ENCODE measurements around the gene AOPEP.

The AOPEP gene

DNA sequence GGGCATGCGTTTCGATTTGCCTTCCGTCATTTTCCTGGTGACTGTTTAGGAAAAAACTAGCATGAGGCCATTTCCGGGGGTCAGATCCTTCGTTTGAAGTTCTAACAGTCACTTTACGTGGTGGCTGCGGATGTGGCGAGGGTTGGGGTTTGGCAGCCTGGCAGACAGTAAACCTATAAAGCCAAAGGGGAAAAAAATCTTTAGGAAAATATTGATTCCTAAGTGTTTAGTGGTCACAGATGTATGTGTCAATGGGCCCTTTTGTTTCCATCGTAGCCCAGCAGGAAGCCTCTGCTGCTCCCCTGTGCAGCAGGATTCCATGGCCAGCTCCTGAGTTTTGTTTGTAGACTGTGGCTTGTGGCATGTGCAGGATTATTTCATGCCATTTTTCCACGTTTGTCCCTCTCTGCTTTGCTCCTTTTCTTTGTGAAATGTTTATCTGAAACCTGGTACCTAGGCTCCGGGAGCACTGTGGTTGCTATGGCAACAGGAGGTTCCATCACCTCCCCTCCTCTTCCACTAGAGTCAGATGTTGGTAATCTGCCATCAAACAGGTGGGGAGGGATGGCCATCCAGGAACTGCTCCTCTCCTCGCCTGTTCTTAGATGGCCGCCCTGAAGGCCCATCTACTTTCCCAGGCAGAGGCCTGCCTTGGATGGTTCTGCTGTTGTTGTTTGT, 202.3 kb downstream of the AOPEP start:
- H3K27me3 ChIP-seq: no peaks in the 10 kb centered on the region

DNA sequence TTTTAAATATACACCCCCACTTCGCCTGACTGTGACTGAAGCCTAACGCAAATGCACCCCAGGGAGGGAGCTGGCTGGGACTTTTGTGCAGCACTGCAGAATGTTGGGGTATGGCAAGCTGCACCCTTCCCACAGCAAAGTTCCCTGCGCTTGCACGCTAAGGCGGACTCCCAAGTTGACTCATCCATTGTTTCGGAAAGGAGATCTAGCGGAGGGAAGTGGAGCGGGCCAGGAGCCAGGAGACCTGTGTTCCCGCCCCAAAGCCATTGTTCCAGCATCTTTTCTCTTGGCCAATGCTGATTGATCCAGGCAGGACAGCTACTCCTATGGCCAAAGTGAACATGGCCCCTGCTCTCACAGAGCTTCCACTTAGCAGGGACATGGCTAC, 202.9 kb downstream of the AOPEP start:
- no peak for DNase-seq
- no peaks in the 10 kb centered on the region for H3K27me3 ChIP-seq

More for the DNA sequence above, 202.3 kb downstream of the AOPEP start:
- no peak overlapping the region for H3K4me3 ChIP-seq (ENCODE audit: low read depth, low read length)
- peaks cover 13% of the 10 kb centered on the region for H3K4me1 ChIP-seq
- DNase-seq: no peak
- TF ChIP-seq, protein P1, sequence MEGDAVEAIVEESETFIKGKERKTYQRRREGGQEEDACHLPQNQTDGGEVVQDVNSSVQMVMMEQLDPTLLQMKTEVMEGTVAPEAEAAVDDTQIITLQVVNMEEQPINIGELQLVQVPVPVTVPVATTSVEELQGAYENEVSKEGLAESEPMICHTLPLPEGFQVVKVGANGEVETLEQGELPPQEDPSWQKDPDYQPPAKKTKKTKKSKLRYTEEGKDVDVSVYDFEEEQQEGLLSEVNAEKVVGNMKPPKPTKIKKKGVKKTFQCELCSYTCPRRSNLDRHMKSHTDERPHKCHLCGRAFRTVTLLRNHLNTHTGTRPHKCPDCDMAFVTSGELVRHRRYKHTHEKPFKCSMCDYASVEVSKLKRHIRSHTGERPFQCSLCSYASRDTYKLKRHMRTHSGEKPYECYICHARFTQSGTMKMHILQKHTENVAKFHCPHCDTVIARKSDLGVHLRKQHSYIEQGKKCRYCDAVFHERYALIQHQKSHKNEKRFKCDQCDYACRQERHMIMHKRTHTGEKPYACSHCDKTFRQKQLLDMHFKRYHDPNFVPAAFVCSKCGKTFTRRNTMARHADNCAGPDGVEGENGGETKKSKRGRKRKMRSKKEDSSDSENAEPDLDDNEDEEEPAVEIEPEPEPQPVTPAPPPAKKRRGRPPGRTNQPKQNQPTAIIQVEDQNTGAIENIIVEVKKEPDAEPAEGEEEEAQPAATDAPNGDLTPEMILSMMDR (IDR thresholded peaks at IDR 0.05; ENCODE audit: low read depth, low read length): no peak
- no peaks in the 10 kb centered on the region for H3K9me3 ChIP-seq
- peaks cover 5% of the 10 kb centered on the region; the same call in 1 of the 2 replicates for H3K36me3 ChIP-seq

DNA sequence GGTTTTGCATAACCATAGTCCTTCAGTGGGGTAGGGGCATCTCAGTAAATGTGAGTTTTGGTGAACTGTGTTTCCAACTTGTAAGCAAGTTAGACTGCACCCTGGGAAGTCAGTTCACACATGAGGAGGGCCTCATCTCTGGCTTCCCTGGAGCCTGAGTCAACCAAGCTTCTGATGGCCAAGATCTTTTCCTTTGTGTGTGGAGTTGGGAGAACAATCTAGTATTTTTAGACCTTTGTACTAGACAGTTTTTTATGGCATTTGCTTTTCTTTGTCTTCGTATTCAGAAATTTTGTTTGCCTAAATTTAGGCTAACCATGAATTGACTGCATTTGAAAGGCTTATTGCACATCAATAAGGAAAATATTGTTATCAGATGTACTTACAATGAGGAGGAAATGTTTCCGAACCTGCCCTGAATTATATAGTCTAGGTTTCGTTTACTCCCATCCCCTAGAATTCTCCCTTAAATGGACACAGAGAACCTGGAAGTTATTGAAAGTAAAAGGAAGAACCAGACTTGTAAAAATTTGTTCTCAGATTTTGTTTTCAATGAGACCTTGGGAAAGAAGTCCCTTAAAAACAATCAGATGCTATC, 204.6 kb downstream of the AOPEP start:
- H3K27me3 ChIP-seq: no peaks in the 10 kb centered on the region
- no peak overlapping the region for H3K4me3 ChIP-seq (ENCODE audit: low read depth, low read length)
- no peak for DNase-seq
- TF ChIP-seq, protein P1 (IDR thresholded peaks at IDR 0.05; ENCODE audit: low read depth, low read length): no peak
- 0 out of 2 replicates have a peak, but pooled peaks cover 2% of the 10 kb centered on the region for H3K36me3 ChIP-seq
- H3K9me3 ChIP-seq: no peaks in the 10 kb centered on the region
- peaks cover 9% of the 10 kb centered on the region for H3K4me1 ChIP-seq

More for the DNA sequence above, 202.9 kb downstream of the AOPEP start:
- H3K4me3 ChIP-seq (ENCODE audit: low read depth, low read length): no peak overlapping the region
- peaks cover 9% of the 10 kb centered on the region for H3K4me1 ChIP-seq
- TF ChIP-seq, protein P1 (IDR thresholded peaks at IDR 0.05; ENCODE audit: low read depth, low read length): no peak
- H3K9me3 ChIP-seq: no peaks in the 10 kb centered on the region
- H3K36me3 ChIP-seq: peaks cover 5% of the 10 kb centered on the region; the same call in 1 of the 2 replicates

DNA sequence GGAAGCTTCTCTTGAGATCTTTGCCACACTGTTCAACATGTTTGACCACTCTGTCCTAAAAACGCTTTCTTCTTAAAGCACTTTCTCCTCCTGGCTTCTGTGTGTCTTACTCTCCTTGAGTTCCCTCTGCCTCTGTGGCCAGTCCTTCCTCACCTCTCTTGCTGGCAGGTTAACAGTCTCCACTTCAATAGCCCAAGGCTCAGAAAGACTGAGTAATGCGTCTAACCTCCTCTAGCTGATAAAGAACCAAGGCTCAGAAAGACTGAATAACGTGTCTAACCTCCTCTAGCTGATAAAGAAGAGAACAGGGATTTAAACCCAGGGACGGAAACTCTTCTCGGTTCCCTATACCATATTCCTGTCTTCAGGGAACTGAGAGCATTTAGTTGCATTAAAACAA, 205.2 kb downstream of the AOPEP start:
- H3K4me3 ChIP-seq (ENCODE audit: low read depth, low read length): no peak overlapping the region
- H3K9me3 ChIP-seq: no peaks in the 10 kb centered on the region
- no peak for DNase-seq
- H3K27me3 ChIP-seq: no peaks in the 10 kb centered on the region
- H3K36me3 ChIP-seq: no peaks in the 10 kb centered on the region
- peaks cover 9% of the 10 kb centered on the region for H3K4me1 ChIP-seq
- TF ChIP-seq, protein P1 (IDR thresholded peaks at IDR 0.05; ENCODE audit: low read depth, low read length): no peak

DNA sequence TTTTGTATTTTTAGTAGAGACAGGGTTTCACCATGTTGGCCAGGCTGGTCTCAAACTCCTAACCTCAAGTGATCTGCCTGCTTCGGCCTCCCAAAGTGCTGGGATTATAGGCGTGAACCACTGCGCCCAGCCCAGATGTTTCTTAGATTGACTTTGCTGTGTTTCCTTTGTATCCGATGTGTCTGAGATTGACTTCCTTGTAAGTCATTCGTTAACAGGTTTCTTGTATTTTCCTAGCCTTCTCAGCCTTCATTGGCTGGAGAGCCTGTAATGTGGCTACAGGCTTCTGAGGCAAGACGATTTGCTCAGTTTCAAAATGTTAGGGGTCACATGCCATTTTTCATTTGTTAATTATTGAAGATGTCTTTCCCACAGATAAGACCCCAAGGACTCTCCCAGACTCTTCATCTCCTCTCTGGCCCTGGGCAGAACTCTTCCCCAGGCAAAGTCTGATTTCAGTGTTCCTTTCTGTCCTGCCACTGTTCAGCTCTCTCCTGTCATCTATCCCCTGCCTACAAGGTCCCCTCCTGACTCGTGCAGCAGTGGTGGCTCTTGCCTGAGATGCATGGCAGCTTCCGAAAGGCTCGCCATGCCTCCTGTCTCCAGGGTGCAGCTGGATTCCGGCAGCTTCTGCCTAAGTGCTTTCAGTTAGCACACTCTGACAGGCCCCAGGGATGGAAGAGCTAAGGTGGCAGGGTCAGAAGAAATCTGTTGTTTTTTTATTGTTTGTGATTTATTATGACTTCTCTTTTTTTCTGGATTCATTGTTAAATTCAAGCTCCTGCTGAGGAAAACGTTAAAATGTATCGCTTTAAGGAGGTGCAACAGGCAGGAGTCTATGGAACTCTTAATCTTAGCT, 206.4 kb downstream of the AOPEP start:
- Histone ChIP-seq H3K27me3 (no peaks in the 10 kb centered on the region), H3K36me3 (no peaks in the 10 kb centered on the region), H3K4me3 (ENCODE audit: low read depth, low read length) (no peak overlapping the region), H3K9me3 (no peaks in the 10 kb centered on the region; the same call in 1 of the 2 replicates), H3K4me1 (peaks cover 15% of the 10 kb centered on the region)
- DNase-seq: no peak
- TF ChIP-seq, protein P1 (IDR thresholded peaks at IDR 0.05; ENCODE audit: low read depth, low read length): no peak
